Measurements from ENCODE around the gene CSF1.

DNA sequence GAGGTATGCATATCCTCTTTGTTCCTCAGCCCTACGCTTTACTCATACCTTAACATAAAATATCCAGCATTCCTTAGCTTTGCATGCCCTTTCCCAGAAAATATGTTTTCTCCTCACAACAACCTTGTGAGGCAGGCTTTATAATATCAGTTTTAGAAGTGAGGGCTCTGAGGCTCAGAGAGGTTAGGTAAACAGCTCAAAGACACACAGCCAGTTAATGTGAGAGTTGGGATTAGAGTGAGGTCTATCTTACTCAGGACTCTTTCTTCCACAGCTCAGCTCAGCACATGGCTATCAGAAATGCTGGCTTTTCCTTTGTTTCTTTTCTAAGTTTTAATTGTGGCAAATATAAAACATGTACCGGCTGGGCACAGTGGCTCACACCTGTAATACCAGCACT is 27.9 kb downstream of the CSF1 start:
- TF ChIP-seq POLR2AphosphoS5 (IDR thresholded peaks at IDR 0.05; ENCODE audit: low read depth, low read length) (no peak), EZH2 (IDR thresholded peaks at IDR 0.05) (no peak), JUND (IDR thresholded peaks at IDR 0.05) (no peak), RAD21 (IDR thresholded peaks at IDR 0.05; ENCODE audit: low read depth) (no peak), POLR2A (IDR thresholded peaks at IDR 0.05; ENCODE audit: borderline replicate concordance, extremely low read depth, insufficient read depth, insufficient read length) (no peak), SRF (IDR thresholded peaks at IDR 0.05; ENCODE audit: low read depth) (no peak), SP1 (IDR thresholded peaks at IDR 0.05; ENCODE audit: low read depth) (no peak), YY1 (IDR thresholded peaks at IDR 0.05; ENCODE audit: extremely low read depth, insufficient replicate concordance, low read depth, low read length) (no peak), SIN3A (IDR thresholded peaks at IDR 0.05; ENCODE audit: low read depth) (no peak)
- TF ChIP-seq, protein P1, sequence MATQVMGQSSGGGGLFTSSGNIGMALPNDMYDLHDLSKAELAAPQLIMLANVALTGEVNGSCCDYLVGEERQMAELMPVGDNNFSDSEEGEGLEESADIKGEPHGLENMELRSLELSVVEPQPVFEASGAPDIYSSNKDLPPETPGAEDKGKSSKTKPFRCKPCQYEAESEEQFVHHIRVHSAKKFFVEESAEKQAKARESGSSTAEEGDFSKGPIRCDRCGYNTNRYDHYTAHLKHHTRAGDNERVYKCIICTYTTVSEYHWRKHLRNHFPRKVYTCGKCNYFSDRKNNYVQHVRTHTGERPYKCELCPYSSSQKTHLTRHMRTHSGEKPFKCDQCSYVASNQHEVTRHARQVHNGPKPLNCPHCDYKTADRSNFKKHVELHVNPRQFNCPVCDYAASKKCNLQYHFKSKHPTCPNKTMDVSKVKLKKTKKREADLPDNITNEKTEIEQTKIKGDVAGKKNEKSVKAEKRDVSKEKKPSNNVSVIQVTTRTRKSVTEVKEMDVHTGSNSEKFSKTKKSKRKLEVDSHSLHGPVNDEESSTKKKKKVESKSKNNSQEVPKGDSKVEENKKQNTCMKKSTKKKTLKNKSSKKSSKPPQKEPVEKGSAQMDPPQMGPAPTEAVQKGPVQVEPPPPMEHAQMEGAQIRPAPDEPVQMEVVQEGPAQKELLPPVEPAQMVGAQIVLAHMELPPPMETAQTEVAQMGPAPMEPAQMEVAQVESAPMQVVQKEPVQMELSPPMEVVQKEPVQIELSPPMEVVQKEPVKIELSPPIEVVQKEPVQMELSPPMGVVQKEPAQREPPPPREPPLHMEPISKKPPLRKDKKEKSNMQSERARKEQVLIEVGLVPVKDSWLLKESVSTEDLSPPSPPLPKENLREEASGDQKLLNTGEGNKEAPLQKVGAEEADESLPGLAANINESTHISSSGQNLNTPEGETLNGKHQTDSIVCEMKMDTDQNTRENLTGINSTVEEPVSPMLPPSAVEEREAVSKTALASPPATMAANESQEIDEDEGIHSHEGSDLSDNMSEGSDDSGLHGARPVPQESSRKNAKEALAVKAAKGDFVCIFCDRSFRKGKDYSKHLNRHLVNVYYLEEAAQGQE (IDR thresholded peaks at IDR 0.05; ENCODE audit: low read depth): no peak
- TF ChIP-seq, protein P2, sequence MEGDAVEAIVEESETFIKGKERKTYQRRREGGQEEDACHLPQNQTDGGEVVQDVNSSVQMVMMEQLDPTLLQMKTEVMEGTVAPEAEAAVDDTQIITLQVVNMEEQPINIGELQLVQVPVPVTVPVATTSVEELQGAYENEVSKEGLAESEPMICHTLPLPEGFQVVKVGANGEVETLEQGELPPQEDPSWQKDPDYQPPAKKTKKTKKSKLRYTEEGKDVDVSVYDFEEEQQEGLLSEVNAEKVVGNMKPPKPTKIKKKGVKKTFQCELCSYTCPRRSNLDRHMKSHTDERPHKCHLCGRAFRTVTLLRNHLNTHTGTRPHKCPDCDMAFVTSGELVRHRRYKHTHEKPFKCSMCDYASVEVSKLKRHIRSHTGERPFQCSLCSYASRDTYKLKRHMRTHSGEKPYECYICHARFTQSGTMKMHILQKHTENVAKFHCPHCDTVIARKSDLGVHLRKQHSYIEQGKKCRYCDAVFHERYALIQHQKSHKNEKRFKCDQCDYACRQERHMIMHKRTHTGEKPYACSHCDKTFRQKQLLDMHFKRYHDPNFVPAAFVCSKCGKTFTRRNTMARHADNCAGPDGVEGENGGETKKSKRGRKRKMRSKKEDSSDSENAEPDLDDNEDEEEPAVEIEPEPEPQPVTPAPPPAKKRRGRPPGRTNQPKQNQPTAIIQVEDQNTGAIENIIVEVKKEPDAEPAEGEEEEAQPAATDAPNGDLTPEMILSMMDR (IDR thresholded peaks at IDR 0.05 in 2 of 3, conservative IDR thresholded peaks at IDR 0.05 in 1 of 3; ENCODE audit: borderline replicate concordance in 1 of 3, insufficient read depth in 1 of 3, low read depth in 2 of 3, low read length in 2 of 3): no peak
- TF ChIP-seq, protein P3, sequence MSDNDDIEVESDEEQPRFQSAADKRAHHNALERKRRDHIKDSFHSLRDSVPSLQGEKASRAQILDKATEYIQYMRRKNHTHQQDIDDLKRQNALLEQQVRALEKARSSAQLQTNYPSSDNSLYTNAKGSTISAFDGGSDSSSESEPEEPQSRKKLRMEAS (IDR thresholded peaks at IDR 0.05): no peak
